GM23248 (cell line): Measurements from ENCODE around the gene ENOX1.

ENCODE experiments used
- EZH2 ChIP-seq: fragments of 200-600 bp; sonication (generic); IDR thresholded peaks from 2 replicates; pipeline ENCODE4 v1.6.1; 2018; ENCODE audit warnings: antibody characterized with exemption, mild to moderate bottlenecking; ENCODE audit not compliant: insufficient read depth, poor library complexity, severe bottlenecking
- EZH2phosphoT487 ChIP-seq: fragments of 200-600 bp; sonication (generic); IDR thresholded peaks from 2 replicates; pipeline ENCODE4 v1.6.1; 2018; ENCODE audit warnings: antibody characterized with exemption, moderate library complexity, mild to moderate bottlenecking, low read depth; ENCODE audit not compliant: insufficient read depth

DNA sequence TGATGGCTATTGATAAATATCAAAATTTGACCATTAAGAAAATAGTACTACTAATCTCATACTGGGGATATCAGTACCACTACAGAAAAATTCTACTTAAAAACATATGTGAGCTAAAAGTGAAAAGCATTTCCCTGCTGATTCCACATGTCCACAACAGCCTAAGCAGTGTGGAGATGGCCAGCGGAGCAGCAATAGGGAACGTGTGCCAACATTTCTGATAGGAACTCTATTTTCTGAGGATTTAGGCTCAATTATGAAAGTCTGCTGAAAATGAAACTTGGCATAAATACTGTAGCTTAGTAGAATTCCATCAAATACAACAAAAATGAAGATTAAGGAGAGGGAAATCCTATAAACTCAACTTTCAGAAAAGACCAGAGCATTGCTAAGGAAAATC lies 311.6 kb downstream of the ENOX1 start:
- TF ChIP-seq EZH2: no peak
- TF ChIP-seq EZH2phosphoT487: no peak
